Esophagus muscularis mucosa (tissue), 3 donors: ENCODE results near the gene SLC35F2.
"Not testable (repeated sequence)": the region's sequence is repeated elsewhere in the genome, so short reads cannot be mapped to it uniquely, and the experiment has no call there.

Source experiments
- CTCF ChIP-seq, 3 experiments: fragments of 200-600 bp in 2 of 3; fragments of 450-650 bp in 1 of 3; sonication (generic) in 2 of 3; IDR thresholded peaks; one replicate each; pipeline ENCODE4 v1.5.1; 2017 to 2019; ENCODE audit warnings: antibody characterized with exemption in 3 of 3, mild to moderate bottlenecking in 2 of 3, moderate library complexity in 1 of 3
- POLR2A ChIP-seq: fragments of 450-650 bp; IDR thresholded peaks from one replicate; pipeline ENCODE4 v1.6.1; 2017; ENCODE audit warnings: antibody characterized with exemption, moderate library complexity, mild to moderate bottlenecking, low read depth
- POLR2AphosphoS5 ChIP-seq, 2 donors: sonication (generic); formaldehyde crosslinking; IDR thresholded peaks; one replicate each; pipeline ENCODE4 v1.6.1; 2017; ENCODE audit warnings: antibody characterized with exemption in 2 of 2

GRCh38 chr11:107758719-107759355 is 99.8 kb downstream of the SLC35F2 start:
- not testable (repeated sequence) for TF ChIP-seq POLR2A; POLR2AphosphoS5 (IDR thresholded peaks at IDR 0.05); CTCF (IDR thresholded peaks at IDR 0.05)
